A549 (cell line): ENCODE data around the gene FNDC10. TPM values are rescaled to one million over a fixed set of nuclear protein-coding genes. Genes with fewer than 3 reads are reported as not detected.

ENCODE experiments used
- ATAC-seq, 2 experiments: fragments of 200-7000 bp in 1 of 2; fragments of >200 bp in 1 of 2; cut with Nextera tagmentation in 1 of 2; cut with Tn5 transposase in 1 of 2; 3 replicates each; pipeline versions ENCODE4 v1.8.0 to v1.9.1; 2018 to 2020; ENCODE audit warnings: mild to moderate bottlenecking in 1 of 2, moderate library complexity in 1 of 2
- CTCF ChIA-PET: fragments of 300-600 bp; sonication (Branson Sonifier 250); formaldehyde crosslinking; extraction: SDS; loops from one replicate; lab custom pipeline; 2021; ENCODE audit warnings: antibody characterized with exemption, inconsistent platforms; lab: Yijun Ruan, JAX
- POLR2A ChIA-PET: fragments of 350-600 bp; formaldehyde crosslinking; extraction: SDS; loops from one replicate; lab custom pipeline; 2021; ENCODE audit warnings: antibody characterized with exemption, inconsistent platforms; lab: Yijun Ruan, JAX
- DNase-seq, 2 experiments: peaks; one replicate each; pipeline versions ENCODE4 v3.0.0 to v3.0.0-alpha.2; 2011 to 2016; ENCODE audit warnings: low read depth in 1 of 2, low spot score in 1 of 2
- FAIRE-seq: peaks from 2 replicates; lab custom pipeline; 2011; peaks lifted over from hg19 to GRCh38; lab: Jason Lieb, UNC
- H3K27ac ChIP-seq, 2 experiments: fragments of >200 bp; sonication (Bioruptor Twin); formaldehyde crosslinking; 3 replicates each; pipeline ENCODE4 v1.5.1; 2016 to 2017
- H3K4me1 ChIP-seq: fragments of >200 bp; sonication (Bioruptor Twin); formaldehyde crosslinking; 3 replicates; pipeline ENCODE4 v1.6.1; 2016
- H3K4me2 ChIP-seq: fragments of >200 bp; sonication (Bioruptor Twin); formaldehyde crosslinking; 3 replicates; pipeline ENCODE4 v1.6.1; 2016
- H3K4me3 ChIP-seq: fragments of >200 bp; sonication (Bioruptor Twin); formaldehyde crosslinking; 3 replicates; pipeline ENCODE4 v1.5.1; 2016
- H3K9me3 ChIP-seq: fragments of >200 bp; sonication (Bioruptor Twin); formaldehyde crosslinking; 3 replicates; pipeline ENCODE4 v1.6.1; 2016
- ATOH8 ChIP-seq: fragments of 250-450 bp; sonication (Bioruptor Pico); IDR thresholded peaks from 2 replicates; pipeline ENCODE4 v1.5.0; 2020; ENCODE audit warnings: low read depth, mild to moderate bottlenecking, moderate library complexity
- CBX2 ChIP-seq: fragments of 200-600 bp; sonication (generic); IDR thresholded peaks from 2 replicates; pipeline ENCODE4 v1.6.1; 2016; ENCODE audit warnings: low read depth, mild to moderate bottlenecking, borderline replicate concordance
- CHD2 ChIP-seq: fragments of 150-350 bp; IDR thresholded peaks from 2 replicates; pipeline ENCODE4 v1.6.1; 2014; ENCODE audit warnings: low read length; ENCODE audit not compliant: partially characterized antibody
- EHF ChIP-seq: fragments of 250-450 bp; sonication (Bioruptor Pico); IDR thresholded peaks from 2 replicates; pipeline ENCODE4 v1.5.0; 2020; ENCODE audit warnings: mild to moderate bottlenecking
- EHMT2 ChIP-seq: fragments of 200-600 bp; sonication (generic); IDR thresholded peaks from 2 replicates; pipeline ENCODE4 v1.6.1; 2016; ENCODE audit warnings: antibody characterized with exemption, low read depth, mild to moderate bottlenecking, moderate library complexity
- FOSL2 ChIP-seq, 2 experiments: fragments of 450-650 bp in 1 of 2; fragments of >200 bp in 1 of 2; sonication (Bioruptor Twin) in 1 of 2; formaldehyde crosslinking; IDR thresholded peaks; 2 replicates each; pipeline versions ENCODE4 v1.5.0 to v1.6.1; 2016 to 2020; ENCODE audit warnings: mild to moderate bottlenecking in 1 of 2, moderate library complexity in 1 of 2
- HEYL ChIP-seq: fragments of 250-450 bp; sonication (Bioruptor Pico); IDR thresholded peaks from 2 replicates; pipeline ENCODE4 v1.8.0; 2021; ENCODE audit warnings: mild to moderate bottlenecking, moderate library complexity
- HOXA7 ChIP-seq: fragments of 250-450 bp; sonication (Bioruptor Pico); IDR thresholded peaks from 2 replicates; pipeline ENCODE4 v1.5.0; 2020; ENCODE audit warnings: mild to moderate bottlenecking, moderate library complexity
- HOXB5 ChIP-seq: fragments of 250-450 bp; sonication (Bioruptor Pico); IDR thresholded peaks from 2 replicates; pipeline ENCODE4 v1.5.0; 2020; ENCODE audit warnings: mild to moderate bottlenecking, moderate library complexity
- MAZ ChIP-seq: fragments of 150-350 bp; IDR thresholded peaks from 2 replicates; pipeline ENCODE4 v1.6.1; 2014; ENCODE audit warnings: antibody characterized with exemption, low read depth, low read length, borderline replicate concordance
- MYC ChIP-seq: IDR thresholded peaks from 2 replicates; pipeline ENCODE4 v1.6.1; 2012; ENCODE audit warnings: mild to moderate bottlenecking, inconsistent platforms, low read length, improper control_type of control experiment, borderline replicate concordance
- NFE2L2 ChIP-seq: fragments of 150-350 bp; conservative IDR thresholded peaks from 2 replicates; pipeline ENCODE4 v1.6.1; 2014; ENCODE audit warnings: low read length
- NR3C1 ChIP-seq: fragments of >200 bp; sonication (Bioruptor Twin); formaldehyde crosslinking; IDR thresholded peaks from 3 replicates; pipeline ENCODE4 v1.6.1; 2017
- PHF8 ChIP-seq: fragments of 200-600 bp; sonication (generic); IDR thresholded peaks from 2 replicates; pipeline ENCODE4 v1.6.1; 2016; ENCODE audit warnings: low read depth, mild to moderate bottlenecking, antibody characterized with exemption, moderate library complexity, borderline replicate concordance
- POLR2AphosphoS2 ChIP-seq: conservative IDR thresholded peaks from 2 replicates; pipeline ENCODE4 v1.6.1; 2012; ENCODE audit warnings: low read length, improper control_type of control experiment, inconsistent platforms
- RFX5 ChIP-seq: fragments of 450-650 bp; IDR thresholded peaks from 2 replicates; pipeline ENCODE4 v1.7.1; 2014; ENCODE audit warnings: antibody characterized with exemption, mild to moderate bottlenecking, moderate library complexity
- TFCP2L1 ChIP-seq: fragments of 250-450 bp; sonication (Bioruptor Pico); IDR thresholded peaks from 2 replicates; pipeline ENCODE4 v1.5.0; 2021; ENCODE audit warnings: mild to moderate bottlenecking
- TP53 ChIP-seq: fragments of 250-450 bp; sonication (Bioruptor Pico); IDR thresholded peaks from 2 replicates; pipeline ENCODE4 v1.5.0; 2021; ENCODE audit warnings: mild to moderate bottlenecking, moderate library complexity
- ZC3H11A ChIP-seq: fragments of 450-650 bp; IDR thresholded peaks from 2 replicates; pipeline ENCODE4 v1.6.1; 2014; ENCODE audit warnings: antibody characterized with exemption, mild to moderate bottlenecking
- ZFP36 ChIP-seq: fragments of 450-650 bp; IDR thresholded peaks from 2 replicates; pipeline ENCODE4 v1.6.1; 2014; ENCODE audit warnings: borderline replicate concordance; ENCODE audit not compliant: partially characterized antibody
- ZNF302 ChIP-seq: fragments of 250-450 bp; sonication (Bioruptor Pico); IDR thresholded peaks from 2 replicates; pipeline ENCODE4 v1.9.0; 2021; ENCODE audit warnings: inconsistent platforms, mild to moderate bottlenecking, moderate library complexity
- ZSCAN20 ChIP-seq: fragments of 250-450 bp; sonication (Bioruptor Pico); IDR thresholded peaks from 2 replicates; pipeline ENCODE4 v1.8.0; 2022; ENCODE audit warnings: mild to moderate bottlenecking, moderate library complexity
- WGBS: methylation state at CpG from one replicate; pipeline ENCODE4 v1.1.6; 2017; ENCODE audit errors: missing lambda C conversion rate; 5-methylcytosine and 5-hydroxymethylcytosine counted together
- polyA plus RNA-seq, 4 experiments: library from polyadenylated mRNA; depleted of rRNA in 3 of 4; stranded (reverse); fragments of >200 nt; fragmentation: RNase III in 1 of 4; extraction: RNeasy Plus Mini Kit Qiagen cat#74134 plus additional on column Dnase treatment in 1 of 4; gene quantifications; 2 replicates in 3 of 4; 3 replicates in 1 of 4; pipeline ENCODE4 v1.2.3, GENCODE V29; 2011 to 2017
- TF ChIP-seq, protein P1 (sequence below): fragments of 450-650 bp; IDR thresholded peaks from 2 replicates; pipeline ENCODE4 v1.6.1; 2014; ENCODE audit warnings: antibody characterized with exemption
- TF ChIP-seq, protein P2 (sequence below): fragments of 250-450 bp; sonication (Bioruptor Pico); IDR thresholded peaks from 2 replicates; pipeline ENCODE4 v1.5.0; 2021; ENCODE audit warnings: mild to moderate bottlenecking, moderate library complexity, borderline replicate concordance

Gene FNDC10
- polyA plus RNA-seq, 2 of the 4 experiments (the other 2 are of a cell fraction): 0.56 to 4.0 TPM

DNA sequence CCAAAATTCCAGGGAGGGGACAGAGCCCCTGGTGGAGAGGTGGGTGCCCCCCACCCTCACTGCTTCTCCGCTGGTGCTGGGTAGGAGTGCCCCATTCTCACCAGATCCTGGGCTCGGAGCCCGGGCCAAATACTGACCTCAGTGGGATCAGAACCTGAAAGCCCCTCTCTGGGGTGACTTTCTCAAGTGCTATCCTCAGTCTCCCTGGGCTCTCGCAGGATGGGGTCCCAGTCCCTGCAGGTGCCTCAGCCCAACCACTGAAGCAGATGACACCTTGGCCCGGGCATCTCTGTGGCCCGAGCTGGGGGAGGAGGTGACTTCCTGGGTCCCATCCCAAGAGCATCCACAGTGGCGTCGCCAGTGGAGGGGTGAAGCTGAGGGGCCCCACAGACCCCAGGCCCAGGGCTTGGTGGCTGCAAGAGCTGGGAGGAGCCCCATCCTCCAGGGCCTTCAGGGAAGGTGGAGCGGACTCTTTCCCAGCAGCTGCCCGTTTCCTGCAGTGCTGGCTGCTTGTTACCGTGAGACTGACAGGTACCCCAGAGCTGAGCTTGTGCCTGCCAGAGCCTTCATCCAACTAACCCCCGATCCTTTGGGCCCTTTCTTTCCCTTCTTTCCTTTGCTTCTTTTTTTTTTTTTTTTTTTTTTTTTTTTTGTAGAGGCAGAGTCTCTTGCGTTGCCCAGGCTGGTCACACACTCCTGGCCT lies 3.9 kb upstream of the FNDC10 start:
- no peak overlapping the region for H3K4me3 ChIP-seq
- ATAC-seq (peak in 1 of 2 experiments; percentile 27; a peak in 1 of 6 replicates), FAIRE-seq (no peak), DNase-seq (no peak)
- ChIA-PET POLR2A (no interaction called here), CTCF (interaction anchor here (0.7 to 0.9 kb wide), 2 partner anchors 11 to 50 kb away, joined by 3 read pairs; no protein-coding TSS in a partner anchor)
- H3K4me1 ChIP-seq: no peaks in the 10 kb centered on the region
- no peaks in the 10 kb centered on the region for H3K9me3 ChIP-seq
- WGBS: 69% methylated on average over 7 of the region's 13 CpGs
- H3K4me2 ChIP-seq: no peak overlapping the region
- TF ChIP-seq HOXB5 (CRISPR knock-in tag) (no peak), CHD2 (no peak), RFX5 (no peak), ZNF302 (CRISPR knock-in tag) (no peak), HEYL (CRISPR knock-in tag) (no peak), MYC (no peak), TP53 (no peak), MAZ (no peak)
- TF ChIP-seq, protein P1, sequence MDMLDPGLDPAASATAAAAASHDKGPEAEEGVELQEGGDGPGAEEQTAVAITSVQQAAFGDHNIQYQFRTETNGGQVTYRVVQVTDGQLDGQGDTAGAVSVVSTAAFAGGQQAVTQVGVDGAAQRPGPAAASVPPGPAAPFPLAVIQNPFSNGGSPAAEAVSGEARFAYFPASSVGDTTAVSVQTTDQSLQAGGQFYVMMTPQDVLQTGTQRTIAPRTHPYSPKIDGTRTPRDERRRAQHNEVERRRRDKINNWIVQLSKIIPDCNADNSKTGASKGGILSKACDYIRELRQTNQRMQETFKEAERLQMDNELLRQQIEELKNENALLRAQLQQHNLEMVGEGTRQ: no peak
- TF ChIP-seq, all 56 proteins: peak for 0
- no peak overlapping the region for H3K27ac ChIP-seq

GRCh38 chr1:1602968-1603506 lies 3.1 kb upstream of the FNDC10 start:
- DNase-seq (no peak), ATAC-seq (peak; percentile 5 to 26; a peak in 3 of 6 replicates), FAIRE-seq (no peak)
- no peak overlapping the region for H3K4me3 ChIP-seq
- peaks cover under 1% of the 10 kb centered on the region; the same call in 1 of the 3 replicates for H3K4me1 ChIP-seq
- no peak for TF ChIP-seq FOSL2 (IDR thresholded peaks at IDR 0.05)
- no peak for TF ChIP-seq FOSL2 (CRISPR knock-in tag; IDR thresholded peaks at IDR 0.05)
- TF ChIP-seq NR3C1: no peak
- no peak for TF ChIP-seq CBX2
- TF ChIP-seq EHF (CRISPR knock-in tag): no peak
- no peak for TF ChIP-seq NFE2L2
- TF ChIP-seq PHF8: no peak
- TF ChIP-seq, protein P2, sequence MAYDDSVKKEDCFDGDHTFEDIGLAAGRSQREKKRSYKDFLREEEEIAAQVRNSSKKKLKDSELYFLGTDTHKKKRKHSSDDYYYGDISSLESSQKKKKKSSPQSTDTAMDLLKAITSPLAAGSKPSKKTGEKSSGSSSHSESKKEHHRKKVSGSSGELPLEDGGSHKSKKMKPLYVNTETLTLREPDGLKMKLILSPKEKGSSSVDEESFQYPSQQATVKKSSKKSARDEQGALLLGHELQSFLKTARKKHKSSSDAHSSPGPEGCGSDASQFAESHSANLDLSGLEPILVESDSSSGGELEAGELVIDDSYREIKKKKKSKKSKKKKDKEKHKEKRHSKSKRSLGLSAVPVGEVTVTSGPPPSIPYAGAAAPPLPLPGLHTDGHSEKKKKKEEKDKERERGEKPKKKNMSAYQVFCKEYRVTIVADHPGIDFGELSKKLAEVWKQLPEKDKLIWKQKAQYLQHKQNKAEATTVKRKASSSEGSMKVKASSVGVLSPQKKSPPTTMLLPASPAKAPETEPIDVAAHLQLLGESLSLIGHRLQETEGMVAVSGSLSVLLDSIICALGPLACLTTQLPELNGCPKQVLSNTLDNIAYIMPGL: no peak
- no peak for TF ChIP-seq TFCP2L1
- TF ChIP-seq ZC3H11A: no peak
- no peak for TF ChIP-seq ATOH8 (CRISPR knock-in tag)
- no peak for TF ChIP-seq ZSCAN20 (CRISPR knock-in tag)
- TF ChIP-seq HOXA7 (CRISPR knock-in tag): no peak
- no peak for TF ChIP-seq EHMT2
- TF ChIP-seq POLR2AphosphoS2: no peak
- no peak for TF ChIP-seq CHD2
- no peak for TF ChIP-seq ZFP36
- ChIA-PET POLR2A (interaction anchor here (0.6 kb wide), 1 partner anchor 30 kb away, joined by 4 read pairs; no protein-coding TSS in a partner anchor), CTCF (interaction anchor here (0.9 kb wide), 1 partner anchor 11 kb away, joined by 3 read pairs; no protein-coding TSS in a partner anchor)
- whole genome bisulfite sequencing: 24% methylated on average over 3 of the region's 13 CpGs
- no peak overlapping the region for H3K4me2 ChIP-seq
- no peak overlapping the region for H3K27ac ChIP-seq
- H3K9me3 ChIP-seq: no peaks in the 10 kb centered on the region
